HG03520 (cell line): ENCODE data around the gene UCN2.

Source experiments
- ATAC-seq: cut with Tn5 transposase; IDR thresholded peaks from one replicate; pipeline ENCODE4 v1.9.1; 2021; ENCODE audit warnings: mild to moderate bottlenecking, moderate library complexity; ENCODE audit not compliant: unreplicated experiment

UCN2 gene

GRCh38 chr3:48563382-48563918 is at the start of gene UCN2:
Gene UCN2, minus strand, starts transcription at chr3:48563781. Its CDS starts 657 bp downstream, at chr3:48563124.
- ATAC-seq, result no peak

- no peak for ATAC-seq
These were observed 48.7 kb upstream of the UCN2 start for GRCh38 chr3:48612309-48612708.

- ATAC-seq, result peak; percentile 97
These were observed 45.8 kb upstream of the UCN2 start, which contains the start of gene UQCRC1 for GRCh38 chr3:48609088-48610005. Gene UQCRC1, minus strand, starts transcription at chr3:48609646. Its CDS starts 26 bp downstream, at chr3:48609620.

GRCh38 chr3:48607519-48607918 is 43.9 kb upstream of the UCN2 start:
- no peak for ATAC-seq

GRCh38 chr3:48601622-48601994 is 38.0 kb upstream of the UCN2 start:
- ATAC-seq, result no peak

- no peak for ATAC-seq
These were observed 37.4 kb upstream of the UCN2 start for GRCh38 chr3:48600711-48601621.

- ATAC-seq, result no peak
These were observed 36.1 kb upstream of the UCN2 start for GRCh38 chr3:48599509-48600285.

- ATAC-seq, result no peak
These were observed 35.5 kb upstream of the UCN2 start for GRCh38 chr3:48599077-48599501.

GRCh38 chr3:48598323-48599076 is 34.9 kb upstream of the UCN2 start:
- no peak for ATAC-seq

GRCh38 chr3:48597408-48597800 is 33.8 kb upstream of the UCN2 start:
- ATAC-seq, result no peak

- ATAC-seq, result no peak
These were observed 33.3 kb upstream of the UCN2 start for GRCh38 chr3:48596676-48597407.

GRCh38 chr3:48596157-48596556 is 32.6 kb upstream of the UCN2 start:
- ATAC-seq, result no peak

- no peak for ATAC-seq
These were observed 32.0 kb upstream of the UCN2 start for GRCh38 chr3:48595526-48596121.

GRCh38 chr3:48595075-48595525 is 31.5 kb upstream of the UCN2 start, which contains the start of gene COL7A1:
Gene COL7A1, minus strand, starts transcription at chr3:48595329. Its CDS starts 170 bp downstream, at chr3:48595159.
- ATAC-seq, result no peak

GRCh38 chr3:48594417-48595049 is 31.0 kb upstream of the UCN2 start:
- ATAC-seq, result no peak

- no peak for ATAC-seq
These were observed 29.8 kb upstream of the UCN2 start for GRCh38 chr3:48593337-48593736.

- ATAC-seq, result no peak
These were observed 29.0 kb upstream of the UCN2 start for GRCh38 chr3:48592519-48593087.
